ENCODE measurements around the gene BANP. TPM values are rescaled to one million over a fixed set of nuclear protein-coding genes. Genes with fewer than 3 reads are reported as not detected.

The BANP gene
- total and polyA plus RNA-seq, 2 of the 8 experiments (the other 6 are each of a cell fraction or from before 2014, with no cell fraction given), result 25.8 to 39.8 TPM

DNA sequence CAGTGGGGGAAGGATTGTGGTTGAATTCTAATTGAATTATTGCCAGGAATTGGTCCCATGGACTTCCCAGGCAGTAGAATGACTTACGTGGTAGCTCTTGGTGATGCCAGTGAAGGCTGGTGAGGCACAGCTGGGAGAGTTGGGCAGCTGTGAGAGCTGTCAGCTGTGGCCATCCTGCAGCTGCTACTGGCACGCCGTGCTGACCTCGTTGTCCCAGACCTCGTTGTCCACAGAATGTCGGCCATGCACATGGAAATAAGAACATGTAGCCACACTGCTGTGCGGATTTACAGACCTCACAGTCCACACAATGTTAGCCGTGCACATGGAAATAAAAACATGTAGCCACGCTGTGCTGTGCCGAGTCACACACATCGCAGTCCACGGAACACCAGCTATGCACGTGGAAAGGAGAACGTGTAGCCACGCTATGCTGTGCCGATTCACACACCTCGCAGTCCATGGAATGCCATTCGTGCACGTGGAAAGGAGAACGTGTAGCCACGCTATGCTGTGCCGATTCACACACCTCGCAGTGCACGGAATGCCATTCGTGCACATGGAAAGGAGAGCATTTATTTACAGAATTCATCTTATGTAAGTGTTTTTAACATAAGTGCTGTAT is 59.2 kb downstream of the BANP start:
- H2BK15ac ChIP-seq (ENCODE audit: low read length), result peak overlapping the region; percentile 22; the same call in 1 of the 2 replicates
- no peak for TF ChIP-seq CTBP2 (IDR thresholded peaks at IDR 0.05; ENCODE audit: borderline replicate concordance, insufficient read depth, insufficient read length, low read length)
- TF ChIP-seq E2F6 (IDR thresholded peaks at IDR 0.05), result no peak
- no peak for TF ChIP-seq TAF1 (IDR thresholded peaks at IDR 0.05; ENCODE audit: low read depth, low read length)
- TF ChIP-seq TCF12 (IDR thresholded peaks at IDR 0.05; ENCODE audit: low read depth, low read length), result no peak
- TF ChIP-seq RXRA (IDR thresholded peaks at IDR 0.05; ENCODE audit: insufficient read depth, low read depth, low read length), result no peak
- TF ChIP-seq, protein P1, sequence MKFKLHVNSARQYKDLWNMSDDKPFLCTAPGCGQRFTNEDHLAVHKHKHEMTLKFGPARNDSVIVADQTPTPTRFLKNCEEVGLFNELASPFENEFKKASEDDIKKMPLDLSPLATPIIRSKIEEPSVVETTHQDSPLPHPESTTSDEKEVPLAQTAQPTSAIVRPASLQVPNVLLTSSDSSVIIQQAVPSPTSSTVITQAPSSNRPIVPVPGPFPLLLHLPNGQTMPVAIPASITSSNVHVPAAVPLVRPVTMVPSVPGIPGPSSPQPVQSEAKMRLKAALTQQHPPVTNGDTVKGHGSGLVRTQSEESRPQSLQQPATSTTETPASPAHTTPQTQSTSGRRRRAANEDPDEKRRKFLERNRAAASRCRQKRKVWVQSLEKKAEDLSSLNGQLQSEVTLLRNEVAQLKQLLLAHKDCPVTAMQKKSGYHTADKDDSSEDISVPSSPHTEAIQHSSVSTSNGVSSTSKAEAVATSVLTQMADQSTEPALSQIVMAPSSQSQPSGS (IDR thresholded peaks at IDR 0.05; ENCODE audit: low read length), result no peak
- no peak for TF ChIP-seq POLR2A (IDR thresholded peaks at IDR 0.05; ENCODE audit: control extremely low read depth in 1 of 2, low read depth in 2 of 2, low read length in 2 of 2)
- no peak for TF ChIP-seq PHF8 (conservative IDR thresholded peaks at IDR 0.05; ENCODE audit: low read depth, low read length)
- no peak for TF ChIP-seq GTF2F1 (IDR thresholded peaks at IDR 0.05; ENCODE audit: borderline replicate concordance, low read depth, low read length)
- no peak for TF ChIP-seq FOSL1 (IDR thresholded peaks at IDR 0.05; ENCODE audit: insufficient read depth, low read depth, low read length)

More for the DNA sequence above, 59.2 kb downstream of the BANP start:
- Histone ChIP-seq H3K9me3 (ENCODE audit: insufficient read depth in 2 of 2, low read depth in 1 of 2, low read length in 1 of 2) (peaks cover 0 to 8% of the 10 kb centered on the region in 2 experiments; a peak in 2 of 4 replicates), H3K4me2 (ENCODE audit: insufficient read depth in 1 of 2, low read depth in 2 of 2, low read length in 2 of 2) (no peak overlapping the region), H3K14ac (ENCODE audit: insufficient read length) (no peak overlapping the region), H3K79me2 (ENCODE audit: control insufficient read depth in 1 of 2, insufficient read depth in 2 of 2, low read length in 2 of 2) (no peaks in the 10 kb centered on the region; a peak in 1 of 4 replicates), H2AFZ (ENCODE audit: low read length) (no peak overlapping the region), H3K9ac (replicated peaks in 1 of 4; ENCODE audit: extremely low read depth in 1 of 4, low read depth in 3 of 4, low read length in 3 of 4) (no peak overlapping the region), H3K23ac (ENCODE audit: insufficient read length) (no peak overlapping the region), H2BK20ac (ENCODE audit: low read length) (peak overlapping the region; percentile 11), H3K79me1 (ENCODE audit: low read depth, low read length) (0 out of 2 replicates have a peak, but pooled peaks cover 7% of the 10 kb centered on the region), H3K36me3 (ENCODE audit: control insufficient read depth in 2 of 4, insufficient read depth in 4 of 4, low read length in 3 of 4) (peaks cover 0 to 18% (median 7%) of the 10 kb centered on the region in 4 experiments; a peak in 5 of 8 replicates), H3K23me2 (ENCODE audit: low read depth, low read length) (no peaks in the 10 kb centered on the region), H3K4me3 (ENCODE audit: extremely low read depth in 1 of 4, insufficient read depth in 2 of 4, low read depth in 3 of 4, low read length in 4 of 4) (no peak overlapping the region; a peak in 1 of 8 replicates), H4K5ac (ENCODE audit: insufficient read length, low read depth, low read length) (peak overlapping the region; percentile 29), H3K4ac (replicated peaks; ENCODE audit: insufficient read length, low read depth, low read length) (peak overlapping the region; percentile 19), H2BK120ac (replicated peaks; ENCODE audit: low read depth, low read length) (no peak overlapping the region), H3K27ac (ENCODE audit: low read depth, low read length) (0 out of 2 replicates have a peak overlapping the region, but pooled peaks have one; percentile 13), H3K56ac (replicated peaks; ENCODE audit: insufficient read length, low read depth, low read length) (no peak overlapping the region), H2BK12ac (ENCODE audit: low read depth, low read length) (peak overlapping the region; percentile 89), H4K91ac (replicated peaks; ENCODE audit: insufficient read length, low read length) (peak overlapping the region; percentile 75), H2AK5ac (ENCODE audit: low read depth, low read length) (peak overlapping the region; percentile 95), H3K18ac (ENCODE audit: extremely low read depth, low read length) (peak overlapping the region; percentile 96), H2BK5ac (ENCODE audit: low read depth, low read length) (peak overlapping the region; percentile 80), H3K4me1 (replicated peaks in 1 of 4; ENCODE audit: control insufficient read depth in 3 of 4, insufficient read depth in 4 of 4, low read length in 3 of 4) (peaks cover 0 to 10% (median 4%) of the 10 kb centered on the region in 4 experiments; a peak in 5 of 7 replicates), H4K20me1 (replicated peaks in 1 of 2; ENCODE audit: control insufficient read depth in 1 of 2, insufficient read depth in 2 of 2, low read length in 2 of 2) (no peaks in the 10 kb centered on the region), H4K8ac (ENCODE audit: extremely low read depth, insufficient read depth, low read length) (no peak overlapping the region), H3K27me3 (replicated peaks in 1 of 4; ENCODE audit: control insufficient read depth in 3 of 4, extremely low read depth in 1 of 4, insufficient read depth in 3 of 4, low read length in 3 of 4) (no peaks in the 10 kb centered on the region)
- CTCF ChIA-PET (ENCODE audit: partially characterized antibody), result interaction anchor here (1.1 to 2.3 kb wide), 4 partner anchors 12 to 231 kb away, joined by 3 to 8 read pairs (median 5); no protein-coding TSS in a partner anchor
- FAIRE-seq (no peak), DNase-seq (ENCODE audit: low read depth in 1 of 2, low spot score in 2 of 2) (no peak)
- POLR2A ChIA-PET (ENCODE audit: partially characterized antibody), result interaction anchor here (0.5 to 1.9 kb wide), 2 partner anchors 9 to 66 kb away, joined by 3 to 5 read pairs; no protein-coding TSS in a partner anchor
- 90% methylated on average over 25 of the region's 25 CpGs; no CpG with 5 or more reads in 1 of the 2 experiments for WGBS, 2 experiments (ENCODE audit: extremely low coverage in 1 of 2, insufficient coverage in 1 of 2, insufficient read length in 1 of 2, insufficient replicate concordance in 2 of 2, low coverage in 1 of 2, low lambda C conversion rate in 2 of 2, missing lambda C conversion rate in 1 of 2)
